WERI-Rb-1 (cell line): Measurements from ENCODE around the gene SMPD2.

Experiments used
- DNase-seq: peaks from one replicate; pipeline ENCODE4 v3.0.0-alpha.2; 2020
- H3K27ac ChIP-seq: fragments of 250-450 bp; sonication (Bioruptor Pico); 2 replicates; pipeline ENCODE4 v1.5.1; 2020; ENCODE audit warnings: mild to moderate bottlenecking, moderate library complexity
- H3K27me3 ChIP-seq: fragments of 250-450 bp; sonication (Bioruptor Pico); 2 replicates; pipeline ENCODE4 v1.5.1; 2021; ENCODE audit warnings: mild to moderate bottlenecking, low read depth, moderate library complexity; ENCODE audit not compliant: insufficient read depth, severe bottlenecking
- H3K36me3 ChIP-seq: fragments of 250-450 bp; sonication (Bioruptor Pico); 2 replicates; pipeline ENCODE4 v1.5.1; 2020; ENCODE audit warnings: mild to moderate bottlenecking, moderate library complexity
- H3K4me3 ChIP-seq: 2 replicates; pipeline ENCODE4 v1.5.1; 2011; ENCODE audit warnings: low read depth, mild to moderate bottlenecking, control low read depth, low read length
- H3K9me3 ChIP-seq: fragments of 250-450 bp; sonication (Bioruptor Pico); 2 replicates; pipeline ENCODE4 v1.5.1; 2021; ENCODE audit warnings: mild to moderate bottlenecking, moderate library complexity; ENCODE audit not compliant: severe bottlenecking
- CTCF ChIP-seq: IDR thresholded peaks from 2 replicates; pipeline ENCODE4 v1.5.1; 2011; ENCODE audit warnings: low read depth, mild to moderate bottlenecking, control low read depth, inconsistent platforms, low read length

The SMPD2 gene

GRCh38 chr6:109488001-109488400, 47.5 kb downstream of the SMPD2 start:
- H3K4me3 ChIP-seq, result no peak overlapping the region
- H3K9me3 ChIP-seq, result no peaks in the 10 kb centered on the region
- H3K27me3 ChIP-seq, result no peaks in the 10 kb centered on the region
- DNase-seq, result peak; percentile 16
- no peak for TF ChIP-seq CTCF
- no peaks in the 10 kb centered on the region for H3K36me3 ChIP-seq
- no peak overlapping the region for H3K27ac ChIP-seq

DNA sequence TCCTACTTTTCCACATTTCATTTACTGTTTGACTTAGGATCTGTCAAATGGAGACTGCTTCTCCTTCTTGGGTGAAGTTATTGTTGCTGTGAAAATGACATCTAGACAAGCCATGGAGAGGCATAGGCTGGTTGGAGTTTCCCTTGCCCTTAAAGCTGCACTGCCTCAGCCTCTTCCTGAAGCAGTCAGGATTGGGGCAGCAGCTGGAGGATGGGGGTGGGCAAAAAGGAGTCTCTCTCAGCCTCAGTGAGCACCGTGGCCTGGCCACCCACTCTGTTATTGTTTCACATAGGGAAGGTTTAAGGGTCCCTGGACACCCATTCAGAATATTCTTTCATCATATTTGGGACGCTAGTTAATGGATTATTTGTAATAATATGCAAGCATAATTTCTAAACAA, 50.2 kb downstream of the SMPD2 start:
- DNase-seq, result peak; percentile 16
- Histone ChIP-seq H3K4me3 (no peak overlapping the region), H3K27ac (no peak overlapping the region), H3K9me3 (no peaks in the 10 kb centered on the region), H3K36me3 (no peaks in the 10 kb centered on the region), H3K27me3 (no peaks in the 10 kb centered on the region)
- no peak for TF ChIP-seq CTCF

GRCh38 chr6:109491207-109491938, 50.8 kb downstream of the SMPD2 start:
- no peak for DNase-seq
- TF ChIP-seq CTCF, result no peak
- H3K4me3 ChIP-seq, result no peak overlapping the region
- H3K36me3 ChIP-seq, result no peaks in the 10 kb centered on the region
- no peak overlapping the region for H3K27ac ChIP-seq
- H3K9me3 ChIP-seq, result no peaks in the 10 kb centered on the region
- H3K27me3 ChIP-seq, result no peaks in the 10 kb centered on the region
